Epidermal melanocyte (primary cell): ENCODE data around the gene STPG1.

Experiments used
- DNase-seq: peaks from one replicate; pipeline ENCODE4 v3.0.0; 2011; ENCODE audit warnings: low spot score; ENCODE audit not compliant: insufficient read length

The STPG1 gene

DNA sequence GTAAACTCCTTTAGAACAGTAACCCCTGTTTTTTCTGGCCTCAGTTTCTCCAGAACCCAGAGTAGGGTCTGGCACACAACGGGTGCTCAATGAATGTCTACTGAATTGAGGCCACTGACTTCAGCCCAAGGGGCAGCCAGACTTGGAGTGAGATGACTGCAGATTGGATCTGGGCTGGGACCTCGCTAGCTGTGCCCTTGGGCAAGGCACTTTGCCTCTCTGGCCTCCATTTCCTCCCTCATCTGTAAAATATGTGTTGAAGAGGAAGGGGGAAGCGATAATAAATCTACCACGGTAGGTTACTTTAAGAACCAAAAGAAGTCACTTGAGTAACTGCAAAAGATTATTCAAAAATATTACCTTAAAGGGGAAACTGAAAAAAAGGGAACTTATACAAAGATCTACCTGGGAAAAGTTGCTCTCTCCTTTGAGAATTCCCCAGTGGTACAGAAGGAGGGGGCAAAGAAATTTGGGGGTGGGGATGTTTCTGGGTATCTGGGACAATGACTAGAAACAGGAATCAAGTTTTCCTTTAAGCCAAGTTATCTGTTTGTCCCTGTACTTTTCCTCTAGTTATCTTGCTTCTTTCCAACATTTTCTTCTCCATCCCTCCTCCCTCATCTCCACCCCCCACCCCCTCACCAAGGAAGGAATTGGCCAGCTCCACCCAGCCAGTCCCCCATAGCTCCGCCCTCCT is 94.8 kb downstream of the STPG1 start:
- DNase-seq = no peak

DNA sequence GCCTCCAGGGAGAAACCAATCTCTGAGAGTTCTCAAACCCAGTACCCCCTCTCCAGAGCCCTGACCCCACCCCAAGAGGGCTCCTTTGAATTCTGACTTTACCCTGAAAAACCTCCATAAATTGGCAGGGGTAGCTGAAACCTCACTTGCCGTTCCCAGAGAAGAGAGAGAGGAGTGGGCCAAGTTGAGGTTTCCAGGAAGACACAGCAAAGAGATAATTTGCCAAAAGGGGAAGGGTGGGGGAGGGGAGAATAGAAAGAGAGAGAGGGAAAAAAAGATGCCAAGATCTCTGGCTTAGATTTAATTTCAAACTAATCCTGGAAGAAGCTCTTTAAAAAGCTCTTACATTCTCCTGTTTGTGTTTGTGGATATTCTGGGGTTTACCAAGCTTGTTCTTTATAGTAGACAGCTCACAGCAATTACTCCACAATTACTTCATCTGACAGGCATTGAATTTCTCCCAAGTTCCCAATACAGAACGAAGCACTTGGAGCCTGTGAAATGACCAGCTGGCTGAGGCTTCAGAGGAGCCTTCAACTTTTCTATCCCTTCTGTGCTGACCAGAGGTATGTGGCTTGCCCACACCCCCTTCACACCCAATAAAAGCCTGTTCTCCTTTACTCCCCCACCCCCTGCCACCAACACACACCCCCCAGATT is 95.5 kb downstream of the STPG1 start:
- peak; percentile 49 for DNase-seq

DNA sequence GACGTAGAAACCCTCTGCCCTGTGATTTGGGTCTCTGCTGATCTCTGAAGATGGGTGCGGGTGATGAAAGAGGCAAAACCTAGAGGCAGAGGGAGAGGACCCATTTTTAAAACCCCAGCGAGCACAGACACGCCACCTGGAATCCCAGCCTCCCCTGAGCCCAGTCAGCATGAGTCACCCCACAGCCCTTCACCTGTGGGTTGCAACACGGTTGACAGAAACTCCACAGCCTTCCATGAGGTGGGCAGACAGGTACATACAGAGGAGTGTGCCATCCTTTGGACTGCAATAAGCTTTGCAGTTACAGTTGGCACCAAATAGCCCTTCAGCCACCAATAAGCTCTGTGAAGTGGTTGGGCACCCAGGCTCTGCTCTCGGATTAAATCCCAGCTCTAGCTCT is 96.5 kb downstream of the STPG1 start:
- no peak for DNase-seq

DNA sequence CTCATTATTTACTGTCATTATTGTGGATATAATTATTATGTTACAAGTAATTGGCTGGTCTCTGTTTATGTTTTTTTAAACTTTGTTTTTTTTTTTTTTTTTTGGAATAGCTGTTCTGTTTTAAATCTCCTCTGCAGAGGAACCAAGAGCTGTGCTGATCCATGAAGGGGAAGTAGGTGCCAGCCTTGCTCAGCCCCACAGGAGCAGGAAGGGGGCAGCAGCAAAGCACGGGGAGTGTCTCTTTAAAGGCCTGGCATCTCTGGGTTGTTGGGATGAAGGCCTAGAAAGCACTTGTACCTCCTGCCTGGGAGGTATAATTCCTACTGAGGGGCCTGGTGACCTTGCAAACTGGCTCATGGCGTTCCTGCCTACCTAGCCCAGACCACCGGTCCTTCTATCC is 96.9 kb downstream of the STPG1 start:
- no peak for DNase-seq

DNA sequence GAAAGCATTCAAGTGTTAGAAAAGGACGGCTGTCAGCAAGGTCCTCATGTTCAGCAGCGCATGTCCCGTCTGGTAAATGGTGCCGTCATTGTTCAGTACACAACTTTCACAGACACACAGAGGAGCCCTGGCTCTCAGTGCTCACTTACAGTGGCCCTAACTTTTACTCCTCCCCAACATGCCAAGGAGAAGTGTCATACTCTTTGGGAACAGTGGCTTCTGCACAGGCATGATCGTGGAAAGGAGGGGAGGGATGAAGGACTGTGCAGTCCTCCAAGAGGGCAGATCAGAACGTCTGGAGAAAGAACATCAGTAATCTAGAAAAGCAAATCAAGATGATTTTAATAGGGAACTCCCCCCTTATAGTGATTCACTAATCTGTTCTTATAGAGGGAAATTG is 98.2 kb downstream of the STPG1 start:
- no peak for DNase-seq

DNA sequence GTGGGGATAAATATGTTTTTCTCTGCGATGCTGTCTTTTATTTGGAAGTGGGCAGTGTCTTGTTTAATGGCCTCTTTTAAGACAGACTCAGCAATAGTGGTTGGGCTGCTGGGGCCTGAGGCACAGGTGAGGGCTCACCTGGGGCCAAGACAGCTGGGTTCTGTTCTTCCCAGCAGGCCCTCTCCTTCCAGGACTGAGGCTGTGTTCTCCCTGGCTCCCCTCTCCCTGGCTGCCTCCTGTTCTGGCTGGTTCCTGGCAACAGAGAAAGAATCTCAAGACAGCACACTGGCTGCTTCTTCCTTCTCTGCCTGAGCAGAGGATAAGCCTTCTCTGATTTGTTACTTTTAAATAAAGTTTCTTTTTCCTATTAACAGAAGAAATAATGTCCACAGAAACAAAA is 101.8 kb downstream of the STPG1 start:
- DNase-seq = no peak

DNA sequence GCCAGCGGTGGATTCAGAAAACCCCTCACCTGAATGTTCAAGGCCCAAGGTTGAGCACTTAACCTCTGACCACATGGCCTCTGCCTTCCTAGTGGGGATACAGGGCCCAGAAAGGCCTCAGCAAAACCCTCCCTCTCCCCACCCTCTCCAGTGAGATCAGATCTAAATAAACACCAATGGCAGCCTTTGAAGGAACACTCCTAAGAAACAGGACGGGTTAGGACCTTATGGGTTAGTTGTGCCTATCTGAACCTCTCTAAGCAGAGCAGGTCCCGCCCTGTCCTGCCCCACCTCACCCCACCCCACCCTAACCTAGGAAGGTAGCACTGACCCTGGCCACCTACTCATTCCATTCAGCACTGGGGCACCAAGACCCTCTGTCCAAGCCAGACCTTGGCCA is 102.3 kb downstream of the STPG1 start:
- DNase-seq = no peak

DNA sequence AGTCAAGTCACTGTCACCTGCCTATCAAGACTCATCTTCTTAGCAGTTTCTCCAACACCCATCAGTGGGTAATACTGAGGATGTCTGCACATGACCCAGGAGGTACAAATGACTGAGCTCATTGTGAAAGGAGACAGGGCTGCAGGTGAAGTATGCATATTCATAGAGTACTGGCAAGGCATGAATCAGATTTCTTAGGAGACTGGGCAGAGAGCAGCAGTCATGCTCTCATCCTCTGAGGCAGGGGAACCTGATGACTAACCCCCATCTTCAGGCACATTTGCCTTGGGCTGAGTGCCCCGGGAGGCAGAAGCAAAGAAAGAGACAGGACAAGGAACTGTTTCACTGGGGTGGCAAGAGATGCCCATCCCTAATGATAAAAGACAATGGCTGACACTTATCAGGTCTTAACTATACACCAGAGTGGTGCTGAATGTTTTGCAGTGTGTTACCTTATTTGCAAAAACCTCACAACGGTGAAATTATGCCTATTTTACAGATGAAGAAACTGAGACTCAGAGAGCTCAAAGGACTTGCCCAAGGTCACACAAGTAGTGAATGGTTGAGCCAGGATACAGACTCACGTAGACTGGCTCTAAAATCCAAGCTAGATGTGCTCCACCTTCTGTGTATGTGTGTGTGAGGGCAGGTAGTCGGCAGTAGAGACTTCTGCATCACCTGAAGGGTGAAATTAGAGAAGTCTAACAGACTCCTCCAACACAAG is 103.7 kb downstream of the STPG1 start:
- DNase-seq = no peak

DNA sequence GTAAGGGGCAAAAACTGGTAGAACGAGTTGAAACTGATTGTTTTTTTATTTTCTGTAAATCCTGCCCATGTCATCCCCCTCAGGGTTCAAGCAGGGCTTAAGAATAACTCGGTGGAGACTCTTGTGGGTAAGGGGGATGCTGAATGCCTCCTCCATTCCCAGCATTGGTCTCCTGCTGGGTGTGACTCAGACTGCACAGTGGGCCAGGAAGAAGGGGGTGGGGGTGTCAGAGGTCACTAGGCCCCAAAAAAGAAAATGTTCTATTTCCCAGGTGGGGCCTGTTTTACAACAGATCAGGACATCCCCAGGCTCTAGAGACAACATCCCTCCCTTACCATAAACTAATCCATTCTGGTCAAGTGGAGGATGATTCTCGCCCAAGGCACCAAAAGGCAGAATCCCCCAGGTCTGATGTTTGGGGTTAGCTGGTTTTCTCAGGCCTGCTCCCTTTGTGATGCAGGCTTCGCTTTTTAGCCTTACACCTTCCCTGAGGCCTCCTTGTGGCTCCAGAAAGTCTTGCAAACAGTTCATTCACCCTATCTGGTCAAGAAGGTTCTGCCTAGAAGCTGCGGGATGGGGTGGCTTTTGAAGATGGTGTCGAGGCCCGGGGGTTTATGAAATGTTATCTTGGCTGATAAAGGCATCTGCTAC is 105.1 kb downstream of the STPG1 start:
- no peak for DNase-seq
